Measurements from ENCODE around the gene PPY.
"Not testable (repeated sequence)": the region's sequence is repeated elsewhere in the genome, so short reads cannot be mapped to it uniquely, and the experiment has no call there.

The PPY gene

GRCh38 chr17:43942051-43942685 lies at the start of gene PPY:
PPY (minus strand) TSS chr17:43942476; CDS start chr17:43941654, 822 bp downstream.
- DNase-seq, result no peak

GRCh38 chr17:43988301-43988700 lies 46.0 kb upstream of the PPY start:
- no peak for DNase-seq

GRCh38 chr17:43987131-43988021 lies 45.1 kb upstream of the PPY start:
- no peak for DNase-seq

- DNase-seq, result no peak
These were observed 44.1 kb upstream of the PPY start for GRCh38 chr17:43986225-43986981.

GRCh38 chr17:43984521-43984920 lies 42.2 kb upstream of the PPY start:
- DNase-seq, result no peak

GRCh38 chr17:43983515-43984411 lies 41.5 kb upstream of the PPY start:
- no peak for DNase-seq

- no peak for DNase-seq
These were observed 40.9 kb upstream of the PPY start for GRCh38 chr17:43983196-43983514.

GRCh38 chr17:43982171-43982570 lies 39.9 kb upstream of the PPY start:
- no peak for DNase-seq

GRCh38 chr17:43979671-43980070 lies 37.4 kb upstream of the PPY start:
- no peak for DNase-seq

GRCh38 chr17:43979011-43979410 lies 36.7 kb upstream of the PPY start:
- DNase-seq, result no peak

GRCh38 chr17:43978078-43978477 lies 35.8 kb upstream of the PPY start:
- no peak for DNase-seq

- no peak for DNase-seq
These were observed 34.9 kb upstream of the PPY start for GRCh38 chr17:43976963-43977837.

- DNase-seq, result no peak
These were observed 33.6 kb upstream of the PPY start for GRCh38 chr17:43975898-43976297.

GRCh38 chr17:43974382-43975266 lies 32.3 kb upstream of the PPY start:
- DNase-seq, result no peak

- DNase-seq, result not testable (repeated sequence)
These were observed 30.4 kb upstream of the PPY start for GRCh38 chr17:43972444-43973212.

- not testable (repeated sequence) for DNase-seq
These were observed 29.2 kb upstream of the PPY start for GRCh38 chr17:43971436-43971835.

GRCh38 chr17:43970366-43970765 lies 28.1 kb upstream of the PPY start:
- DNase-seq, result no peak

- DNase-seq, result no peak
These were observed 25.1 kb upstream of the PPY start for GRCh38 chr17:43967251-43967875.

GRCh38 chr17:43966276-43966675 lies 24.0 kb upstream of the PPY start:
- no peak for DNase-seq
